ENCODE results near the gene UBR3.

DNA sequence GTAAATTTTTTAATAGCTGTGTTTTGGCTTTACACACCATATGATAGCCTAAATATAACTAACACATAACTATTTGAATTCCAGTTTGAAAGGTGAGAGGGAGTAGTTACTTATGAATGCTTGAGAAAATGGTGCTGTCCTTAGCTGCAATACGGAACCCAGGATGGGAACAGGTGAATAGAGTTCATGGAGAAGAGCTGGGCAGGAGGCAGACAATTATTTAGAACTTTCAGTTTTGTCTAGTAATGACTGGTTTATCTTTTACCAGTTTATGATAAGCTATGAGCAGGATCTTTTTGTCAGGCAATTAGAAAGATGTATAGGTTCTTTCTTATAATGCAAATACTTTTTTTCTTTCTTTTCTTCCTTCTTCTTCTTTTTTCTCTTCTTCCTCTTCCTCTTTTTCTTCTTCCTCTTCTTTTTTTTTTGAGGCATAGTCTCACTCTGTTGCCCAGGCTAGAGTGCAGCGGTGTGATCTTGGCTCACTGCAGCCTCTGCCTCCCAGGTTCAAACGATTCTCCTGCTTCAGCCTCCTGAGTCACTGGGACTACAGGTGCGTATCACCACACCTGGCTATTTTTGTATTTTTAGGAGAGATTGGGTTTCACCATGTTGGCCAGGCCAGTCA, 25.9 kb downstream of the UBR3 start:
- TF ChIP-seq SPI1 (IDR thresholded peaks at IDR 0.05; ENCODE audit: low read depth, low read length) (no peak), POLR2AphosphoS5 (IDR thresholded peaks at IDR 0.05; ENCODE audit: low read depth, low read length) (no peak), POLR2A (IDR thresholded peaks at IDR 0.05; ENCODE audit: low read depth, low read length) (no peak)

Data from GM12891 (cell line).